Dedifferentiated amniotic fluid mesenchymal stem cell (primary cell): ENCODE measurements around the gene SMIM11.
"Not testable (repeated sequence)": the region's sequence is repeated elsewhere in the genome, so short reads cannot be mapped to it uniquely, and the experiment has no call there.

Experiments
- DNase-seq: peaks from one replicate; pipeline ENCODE4 v3.0.0-alpha.2; 2016; ENCODE audit errors: extremely low spot score

Gene SMIM11

DNA sequence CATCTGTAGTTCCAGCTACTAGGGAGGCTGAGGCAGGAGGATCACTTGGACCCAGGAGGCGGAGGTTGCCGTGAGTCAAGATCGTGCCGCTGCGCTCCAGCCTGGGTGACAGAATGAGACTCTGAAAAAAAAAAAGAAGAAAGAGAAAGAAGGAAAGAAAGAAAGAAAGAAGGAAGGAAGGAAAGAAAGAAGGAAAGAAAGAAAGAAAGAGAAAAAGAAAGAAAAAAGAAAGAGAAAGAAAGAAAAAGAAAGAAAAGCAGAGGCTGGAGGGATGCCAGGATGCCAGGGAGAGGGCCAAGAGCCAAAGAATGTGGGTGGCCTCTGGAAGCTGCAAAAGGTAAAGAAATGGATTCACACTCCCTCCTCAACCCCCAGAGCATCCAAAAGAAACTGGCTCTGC, 19.7 kb upstream of the SMIM11 start:
- no peak for DNase-seq

DNA sequence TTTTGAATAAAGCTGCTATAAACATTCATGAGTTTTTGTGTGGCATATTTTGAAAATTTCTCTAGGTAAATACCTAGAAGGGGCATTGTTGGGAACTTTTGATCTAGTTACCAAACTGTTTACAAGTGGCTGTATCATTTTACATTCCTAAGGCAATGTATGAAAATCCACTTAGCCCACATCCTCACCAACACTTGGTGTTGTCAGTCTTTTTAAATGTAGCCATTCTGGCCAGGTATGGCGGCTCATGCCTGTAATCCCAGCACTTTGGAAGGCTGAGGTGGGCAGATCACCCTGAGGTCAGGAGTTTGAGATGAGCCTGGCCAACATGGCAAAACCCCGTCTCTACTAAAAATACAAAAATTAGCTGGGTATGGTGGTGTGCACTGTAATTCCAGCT, 17.4 kb upstream of the SMIM11 start:
- no peak for DNase-seq

DNA sequence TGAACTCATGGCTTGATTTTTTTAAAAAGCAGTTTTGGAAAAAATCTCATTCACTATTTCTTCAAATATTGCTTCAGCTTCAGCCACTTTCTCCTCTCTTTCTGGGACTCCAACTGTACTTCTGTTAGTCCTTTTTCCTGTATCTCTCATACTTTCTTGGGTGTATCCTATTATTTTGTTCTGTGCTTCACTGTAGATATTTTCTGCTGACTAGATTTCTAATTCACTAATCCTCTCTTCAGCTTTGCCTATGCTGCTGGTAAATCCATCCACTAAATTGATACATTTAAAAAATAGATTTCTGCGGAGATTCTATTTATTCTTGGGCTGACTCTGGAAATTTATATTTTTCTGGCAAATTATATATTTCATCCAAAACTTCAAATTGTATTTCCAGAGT, 16.4 kb upstream of the SMIM11 start:
- DNase-seq = no peak

DNA sequence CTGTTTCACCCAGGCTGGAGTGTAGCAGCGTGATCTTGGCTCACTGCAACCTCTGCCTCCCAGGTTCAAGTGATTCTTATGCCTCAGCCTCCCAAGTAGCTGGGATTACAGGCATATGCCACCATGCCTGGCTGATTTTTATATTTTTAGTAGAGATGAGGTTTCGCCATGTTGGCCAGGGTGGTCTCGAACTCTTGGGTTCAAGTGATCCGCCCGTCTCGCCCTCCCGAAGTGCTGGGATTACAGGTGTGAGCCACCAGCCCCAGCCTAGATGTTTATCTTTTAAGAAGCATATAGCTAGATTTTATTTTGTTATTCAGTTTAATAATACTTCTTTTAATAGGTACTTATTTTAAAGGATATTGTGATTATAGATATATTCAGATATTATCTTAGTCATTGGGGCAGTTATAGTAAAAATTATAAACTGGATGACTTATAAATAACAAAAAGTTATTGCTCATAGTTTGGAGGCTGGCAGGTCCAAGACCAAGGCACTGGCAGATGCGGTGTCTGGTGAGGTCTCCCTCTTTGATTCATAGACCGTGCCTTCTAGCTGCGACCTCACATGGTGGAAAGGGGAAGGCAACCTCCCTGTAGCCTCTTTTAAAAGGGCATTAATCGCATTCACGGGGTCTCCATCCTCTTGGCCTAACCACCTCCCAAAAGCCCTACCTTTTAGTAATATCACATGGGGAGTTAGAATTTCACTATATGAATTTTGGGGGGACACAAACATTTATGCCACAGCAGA, 14.6 kb upstream of the SMIM11 start:
- DNase-seq = no peak

DNA sequence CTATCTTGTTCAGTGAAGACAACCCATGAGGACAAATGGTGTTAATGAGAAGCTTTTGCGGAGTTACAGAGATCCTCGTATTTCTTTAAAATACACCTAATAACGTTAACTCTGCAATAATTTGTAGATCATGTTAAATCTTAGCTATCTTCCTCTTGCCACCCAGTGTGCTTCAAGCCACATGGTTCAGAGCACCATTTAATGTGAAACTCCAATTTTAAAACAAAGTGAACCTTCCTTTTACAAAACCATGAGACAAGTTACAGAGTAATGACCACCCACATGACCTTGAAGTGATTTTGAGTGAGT, 13.2 kb upstream of the SMIM11 start:
- DNase-seq = no peak

DNA sequence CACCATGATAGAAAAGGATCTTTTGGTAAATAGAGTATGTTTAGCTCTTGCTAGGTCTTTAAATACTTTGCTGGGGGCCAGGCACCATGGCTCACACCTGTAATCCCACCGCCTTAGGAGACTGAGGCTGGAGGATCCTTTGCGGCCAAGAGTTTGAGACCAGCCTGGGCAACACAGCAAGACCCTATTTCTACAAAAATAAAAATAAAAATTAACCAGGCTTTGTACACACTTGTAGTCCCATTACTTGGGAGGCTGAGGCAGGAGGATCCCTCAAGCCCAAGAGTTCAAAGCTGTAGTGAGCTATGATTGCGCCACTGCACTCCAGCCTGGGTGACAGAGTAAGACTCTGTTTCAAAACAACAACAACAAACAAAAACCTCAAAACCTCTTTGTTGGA, 12.6 kb upstream of the SMIM11 start:
- no peak for DNase-seq

DNA sequence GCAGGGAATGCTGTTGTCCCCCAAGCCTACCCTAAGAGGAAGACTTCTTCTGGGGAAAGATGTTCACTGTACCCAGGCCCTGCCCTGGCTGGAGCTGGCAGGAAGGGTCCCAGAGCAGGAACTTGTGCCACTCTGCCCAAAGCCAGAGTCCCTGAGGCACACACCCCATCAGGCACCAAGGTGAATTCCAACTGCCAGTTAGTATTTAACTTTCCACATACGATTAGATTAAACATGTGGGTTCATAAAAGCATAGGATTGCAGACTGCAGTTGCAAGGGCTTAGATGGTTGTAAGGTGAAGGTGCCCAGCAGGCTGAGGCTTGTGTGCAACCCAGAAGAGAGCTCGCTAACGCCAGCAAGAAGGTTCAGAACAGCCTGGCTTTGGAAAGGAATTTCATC, 11.6 kb upstream of the SMIM11 start, which contains the start of gene KCNE2:
Gene KCNE2 (plus strand): TSS at position 274 of the 400 bp plus-strand sequence. CDS start 6,473 bp downstream, outside the sequence.
- no peak for DNase-seq

DNA sequence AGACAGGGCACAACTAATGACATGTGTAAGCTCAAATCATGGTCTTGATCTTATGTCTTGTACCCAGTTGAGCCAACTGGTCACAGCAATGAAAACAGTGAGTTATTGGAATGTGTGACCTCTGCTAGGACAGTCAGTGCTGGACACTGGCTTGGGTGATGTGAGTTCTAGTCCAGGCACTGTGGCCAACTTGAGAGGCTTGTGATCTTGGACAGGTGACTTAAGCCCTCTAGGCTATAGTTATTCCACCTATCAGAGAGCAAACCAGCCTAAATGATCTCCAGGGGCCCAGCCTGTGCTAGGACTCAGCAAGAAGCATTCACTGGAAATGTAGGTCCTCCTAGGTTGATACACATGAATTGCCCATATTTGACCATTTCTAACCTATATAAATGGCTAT, 10.4 kb upstream of the SMIM11 start:
- DNase-seq = no peak

DNA sequence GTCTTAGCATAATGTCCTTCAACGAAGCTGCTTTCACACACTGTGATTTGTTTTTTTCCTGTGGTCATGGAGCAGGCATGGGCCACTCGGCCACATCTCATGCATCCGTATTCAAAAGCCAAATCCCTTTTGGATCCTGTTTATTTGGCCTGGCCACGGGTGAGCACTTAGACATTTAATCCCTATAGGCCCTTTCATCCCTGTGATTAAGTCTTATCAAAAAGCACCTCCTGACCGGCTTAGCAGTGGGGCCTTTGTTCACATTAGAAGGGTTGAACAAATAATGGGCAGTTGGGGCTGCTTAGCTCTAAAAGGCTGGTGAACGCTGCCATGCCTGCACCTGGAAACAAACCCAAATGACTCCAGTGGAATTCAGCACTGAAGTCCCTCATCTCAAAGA, 9.5 kb upstream of the SMIM11 start:
- no peak for DNase-seq

DNA sequence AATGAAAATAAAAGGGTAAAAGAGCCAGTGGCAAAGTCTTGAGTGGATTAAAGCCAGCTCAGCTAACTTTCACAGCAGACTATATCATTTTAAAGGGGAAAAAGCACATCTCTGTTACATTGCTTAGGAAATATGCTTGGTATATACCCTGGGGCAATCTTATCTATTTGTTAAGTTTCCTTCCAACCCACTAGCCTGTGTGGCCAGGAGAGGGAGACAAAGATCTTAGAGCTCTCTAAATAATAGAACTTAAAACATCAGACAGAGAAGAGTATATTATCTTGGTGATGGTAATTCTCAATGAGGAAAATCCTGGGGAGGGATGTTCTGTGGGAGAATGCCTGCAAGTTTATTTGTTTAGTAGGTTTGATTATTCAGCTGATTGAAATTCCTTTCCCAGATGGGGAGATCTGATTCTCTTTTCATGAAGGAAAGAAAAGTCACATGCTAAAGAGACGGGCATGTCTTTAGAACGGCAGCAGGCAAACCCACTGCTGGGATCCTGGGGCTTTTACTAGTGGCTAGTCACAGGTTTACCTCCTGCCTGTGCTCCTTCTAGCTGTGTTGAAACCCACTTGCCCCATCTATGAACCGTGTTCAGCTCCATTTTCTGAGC, 7.9 kb upstream of the SMIM11 start:
- DNase-seq = peak; percentile 98

DNA sequence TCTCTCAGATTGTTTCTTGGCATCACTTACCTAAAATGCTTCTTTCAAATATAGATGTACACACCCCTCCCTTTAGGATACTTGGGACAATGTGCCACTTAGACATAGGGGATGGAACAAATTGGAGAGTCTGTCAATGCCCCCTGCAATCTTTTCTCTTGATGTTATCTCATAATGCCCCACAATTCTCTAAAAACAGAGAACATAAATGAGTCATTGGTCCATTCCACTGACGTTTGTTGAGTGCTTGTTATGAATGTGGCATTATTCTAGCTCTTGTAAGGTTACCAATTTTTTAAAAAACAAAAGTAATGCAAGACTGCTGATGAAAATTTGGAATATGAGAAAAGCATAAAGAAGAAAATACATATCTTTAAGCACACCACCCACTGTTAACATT, 5.6 kb upstream of the SMIM11 start:
- DNase-seq = no peak

DNA sequence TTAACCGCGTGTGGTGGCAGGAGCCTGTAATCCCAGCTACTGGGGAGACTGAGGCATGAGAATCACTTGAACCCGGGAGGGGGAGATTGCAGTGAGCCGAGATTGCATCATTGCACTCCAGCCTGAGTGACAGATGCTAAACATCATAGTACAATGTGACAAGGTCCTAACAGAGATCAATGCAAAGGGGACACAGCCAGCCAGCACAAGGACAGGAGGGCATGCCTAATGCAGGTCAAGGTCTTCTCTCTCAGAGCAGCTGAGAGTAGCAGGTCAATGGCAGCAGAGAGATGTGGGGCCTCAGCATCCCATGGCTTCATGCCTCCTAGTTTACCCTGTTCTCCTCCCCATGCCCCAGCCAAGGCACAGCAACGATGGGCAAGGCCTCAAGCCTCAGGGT, 3.0 kb upstream of the SMIM11 start:
- DNase-seq = no peak

DNA sequence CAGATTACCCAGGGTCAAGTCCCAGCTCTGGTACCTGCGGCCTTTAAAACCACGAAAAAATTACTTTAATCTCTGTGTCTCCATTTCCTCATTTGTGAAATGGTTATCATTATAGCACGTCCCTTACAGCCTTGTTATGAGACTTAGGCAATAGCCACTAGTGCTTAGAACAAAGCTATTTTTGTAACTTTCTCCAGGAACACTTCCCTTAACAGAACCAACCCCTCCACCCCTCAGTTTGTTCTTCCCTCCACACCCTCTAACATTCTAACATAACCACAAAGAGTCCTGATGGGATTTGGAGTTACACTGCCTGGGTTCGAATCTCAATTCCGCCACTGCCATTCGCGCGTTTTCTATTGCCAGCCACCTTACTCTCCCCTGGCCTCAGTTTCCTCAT, 845 bp upstream of the SMIM11 start:
- DNase-seq = not testable (repeated sequence)

DNA sequence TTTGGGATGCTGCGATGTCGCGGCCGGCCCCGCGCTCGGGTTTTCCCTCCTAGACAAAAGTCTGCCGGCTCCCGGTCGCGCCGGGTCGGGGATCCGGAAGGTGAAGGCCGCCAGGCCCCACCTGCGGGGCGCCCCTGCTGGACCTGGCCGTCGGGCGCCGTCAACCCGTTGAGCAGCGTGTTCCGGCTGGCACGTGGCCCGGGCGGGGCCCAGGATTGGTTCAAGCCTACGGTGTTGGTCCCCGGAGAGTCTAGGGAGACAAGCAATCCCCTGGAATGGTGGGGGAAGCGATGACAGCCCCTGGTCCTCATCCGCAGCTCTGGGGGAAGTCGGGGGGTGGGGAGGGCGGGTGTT, 289 bp downstream of the SMIM11 start:
- not testable (repeated sequence) for DNase-seq

DNA sequence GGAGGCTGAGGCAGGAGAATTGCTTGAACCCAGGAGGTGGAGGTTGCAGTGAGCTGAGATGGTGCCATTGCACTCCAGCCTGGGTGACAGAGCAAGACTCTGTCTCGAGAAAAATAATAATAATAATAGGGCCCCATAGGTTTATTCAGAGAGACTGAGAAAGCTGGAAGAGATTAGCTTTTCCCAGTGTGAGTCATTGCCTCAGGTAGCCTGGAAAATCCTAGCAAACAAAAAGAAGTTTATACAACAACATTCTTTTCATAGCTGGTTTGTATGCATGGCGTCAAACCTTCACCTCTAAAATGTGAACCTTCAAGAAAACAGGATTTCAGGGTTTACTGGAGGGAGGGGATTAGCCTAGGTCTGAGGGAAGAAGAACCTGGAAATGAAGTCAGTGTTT, 7.8 kb downstream of the SMIM11 start:
- DNase-seq = not testable (repeated sequence)

DNA sequence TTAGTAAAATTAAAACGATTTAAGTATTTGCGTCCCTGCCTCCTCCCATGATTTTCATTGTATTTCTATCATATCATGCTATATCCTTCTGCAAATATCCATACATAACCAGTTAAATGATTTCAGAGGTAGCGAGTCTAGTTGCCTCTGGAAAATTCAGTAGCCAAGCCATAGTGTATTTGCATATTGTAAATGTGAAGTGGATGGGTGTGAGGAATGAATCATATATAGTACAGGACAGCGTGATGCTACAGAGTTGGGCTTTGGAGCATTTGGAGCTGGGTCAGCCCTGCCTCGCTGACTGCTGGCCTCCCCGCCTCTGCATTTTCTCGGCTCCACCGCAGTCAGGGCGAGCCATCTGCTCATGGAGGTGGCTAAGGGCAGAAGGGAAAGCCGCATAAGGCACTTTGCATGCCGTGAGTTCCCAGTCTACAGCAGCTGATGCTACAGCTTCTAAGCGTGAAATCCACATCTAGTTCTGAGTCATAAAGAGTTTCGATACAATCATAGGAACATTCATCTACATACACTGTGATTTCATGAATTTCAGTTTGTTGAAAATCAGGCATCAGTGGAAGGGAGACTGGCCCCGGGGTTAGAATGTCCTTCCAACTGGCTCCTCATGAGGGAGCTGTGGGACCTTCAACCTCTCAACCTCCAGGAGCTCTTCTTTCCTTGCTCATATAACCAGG, 8.6 kb downstream of the SMIM11 start:
- DNase-seq = not testable (repeated sequence)

DNA sequence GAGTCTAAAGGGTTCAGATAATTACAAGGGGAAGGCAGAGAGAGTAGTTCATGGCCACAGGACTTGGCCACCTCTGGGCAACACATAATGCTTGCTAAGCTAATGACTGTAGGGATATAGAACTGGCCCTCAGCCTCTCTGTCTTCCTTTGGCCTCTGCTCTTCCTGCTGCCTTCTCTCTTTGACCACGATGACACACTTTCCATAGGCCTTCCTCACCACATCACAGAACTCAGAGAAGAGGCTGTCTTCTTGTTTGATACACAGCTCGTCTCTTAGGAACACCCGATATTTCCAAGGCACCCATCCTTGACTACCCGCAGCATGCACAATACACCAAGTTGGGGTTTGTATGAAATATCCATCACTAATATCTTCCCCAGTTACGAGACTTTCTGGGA, 25.2 kb downstream of the SMIM11 start:
- DNase-seq = not testable (repeated sequence)

DNA sequence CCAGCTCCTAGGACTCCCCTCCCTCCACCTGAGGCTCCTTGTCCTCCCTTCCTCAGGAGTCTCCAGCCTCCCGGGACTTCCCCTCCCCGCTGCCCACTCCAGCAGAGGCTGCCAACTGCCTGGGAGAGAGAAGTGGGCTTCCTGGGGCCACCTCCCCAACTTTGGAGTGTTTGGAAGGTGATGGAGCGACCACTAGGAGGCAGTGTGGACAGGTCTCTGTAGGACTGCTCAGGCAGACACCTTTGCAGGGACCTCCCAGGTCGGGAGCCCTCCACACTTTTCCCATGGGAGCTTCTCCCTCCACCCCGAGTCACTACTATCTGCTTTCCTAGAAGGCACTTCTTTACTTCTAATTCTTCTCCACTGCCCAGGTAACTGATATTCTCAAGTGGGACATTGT, 29.4 kb downstream of the SMIM11 start:
- not testable (repeated sequence) for DNase-seq

DNA sequence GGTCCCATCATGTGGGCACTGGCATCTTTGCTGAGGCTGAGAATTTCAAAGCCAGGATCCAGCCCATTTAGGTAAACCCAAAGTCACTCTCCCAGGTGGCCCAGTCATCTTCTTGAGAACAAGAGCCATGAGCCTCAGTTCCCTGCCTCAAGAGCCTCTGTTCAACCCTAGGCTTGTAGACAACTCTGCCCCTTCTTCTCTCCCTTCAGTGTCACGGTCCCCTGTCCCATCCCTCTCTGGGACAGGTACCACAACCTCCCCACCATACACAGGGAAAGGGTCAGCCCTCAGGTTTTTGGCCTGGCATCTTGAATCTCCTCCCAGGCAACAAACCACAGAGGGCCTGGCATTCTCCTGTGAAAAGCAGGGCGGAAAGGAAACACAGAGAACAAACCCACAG, 30.4 kb downstream of the SMIM11 start:
- not testable (repeated sequence) for DNase-seq

DNA sequence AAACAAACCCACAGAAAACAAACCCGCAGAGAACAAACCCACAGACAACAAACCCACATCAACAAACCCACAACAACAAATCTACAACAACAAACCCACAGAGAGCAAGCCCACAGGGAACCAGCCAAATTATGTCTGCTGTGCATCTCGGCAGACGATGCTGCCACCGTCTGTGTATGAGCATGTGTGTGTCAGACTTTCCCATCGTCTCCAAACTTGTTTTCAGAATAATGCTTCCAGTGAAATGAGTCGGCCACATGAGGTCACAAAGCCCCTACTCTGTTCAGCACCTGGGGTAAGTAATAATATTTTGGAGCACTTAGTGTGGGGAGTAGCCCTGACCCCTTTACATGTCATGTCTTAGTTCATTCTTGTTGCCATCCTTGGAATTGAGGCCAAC, 30.8 kb downstream of the SMIM11 start:
- DNase-seq = not testable (repeated sequence)

DNA sequence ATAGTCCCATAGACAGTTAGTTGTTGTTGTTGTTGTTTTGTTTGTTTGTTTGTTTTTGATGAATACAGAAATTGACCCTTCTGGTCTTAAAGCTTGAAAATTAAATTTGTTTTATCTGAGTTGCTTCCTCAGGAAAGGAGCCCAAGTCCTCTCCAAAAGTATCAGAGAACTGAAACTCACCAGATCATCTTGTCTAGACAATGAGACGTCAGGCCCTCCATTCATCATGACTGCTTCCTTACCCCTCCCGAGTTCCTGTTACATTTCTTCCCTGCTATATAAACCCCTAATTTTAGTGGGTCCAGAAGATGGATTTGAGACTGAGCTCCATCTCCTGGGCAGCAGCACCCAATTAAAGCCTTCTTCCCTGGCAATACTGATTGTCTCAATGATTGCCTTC, 31.4 kb downstream of the SMIM11 start:
- not testable (repeated sequence) for DNase-seq

DNA sequence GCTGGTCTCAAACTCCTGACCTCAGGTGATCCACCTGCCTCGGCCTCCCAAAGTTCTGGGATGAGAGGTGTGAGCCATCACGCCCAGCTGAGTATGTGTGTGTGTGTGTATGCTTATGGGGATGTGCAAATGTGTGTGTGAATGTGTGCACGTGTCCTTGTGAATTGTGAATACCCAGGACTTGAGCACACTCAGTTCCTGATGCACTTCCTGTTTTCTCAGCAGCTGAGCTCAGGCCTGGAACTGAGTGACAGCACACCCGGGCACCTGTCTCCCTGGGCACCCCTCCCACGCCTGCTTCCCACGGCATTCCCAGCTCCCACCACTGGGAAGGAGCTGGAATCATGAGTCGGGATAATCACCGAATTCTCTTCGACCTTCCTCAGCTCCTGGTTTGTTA, 32.0 kb downstream of the SMIM11 start:
- not testable (repeated sequence) for DNase-seq

DNA sequence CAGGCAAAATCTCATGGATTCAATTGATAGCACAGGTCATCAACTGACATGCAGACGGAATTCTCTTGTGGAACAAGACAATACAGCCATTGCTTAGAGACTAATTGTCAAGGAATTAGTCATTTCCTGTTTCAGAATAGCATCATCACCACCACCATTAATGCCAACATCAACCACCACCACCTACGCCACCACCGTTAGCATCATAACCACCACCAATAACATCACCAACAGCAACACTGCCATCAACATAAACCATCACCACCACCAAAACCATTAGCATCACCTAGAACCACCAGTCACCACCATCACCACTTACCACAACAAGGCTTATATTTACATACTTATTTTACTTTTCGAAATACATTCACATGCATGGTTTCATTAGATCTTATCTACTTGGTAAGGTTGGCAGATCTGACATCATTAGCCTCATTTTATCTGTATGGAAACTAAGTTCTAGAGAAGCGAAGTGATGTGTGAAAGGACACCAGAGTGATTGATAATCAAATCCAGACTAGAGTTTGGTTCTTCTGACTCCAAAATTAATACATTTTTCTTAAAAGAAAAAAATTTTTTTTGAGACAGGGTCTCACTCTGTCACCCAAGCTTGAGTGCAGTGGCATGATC, 42.3 kb downstream of the SMIM11 start:
- not testable (repeated sequence) for DNase-seq
